Calu3 (cell line): ENCODE measurements around the gene CLEC7A. TPM values are rescaled to one million over a fixed set of nuclear protein-coding genes. Genes with fewer than 3 reads are reported as not detected.

Experiments used
- BruUV-seq: library from RNA; stranded (reverse); fragments of 400-500 nt; replicated peaks from 2 replicates; lab custom pipeline; 2021; lab: Mats Ljungman, UMichigan
- CTCF ChIA-PET: fragments of 300-600 bp; sonication (Branson Sonifier 250); formaldehyde crosslinking; loops from one replicate; lab custom pipeline; 2022; ENCODE audit warnings: antibody characterized with exemption; lab: Charles Lee
- DNase-seq: peaks from one replicate; pipeline ENCODE4 v3.0.0; 2022
- H3K27ac Mint-ChIP-seq: one replicate; pipeline ENCODE4 v1.8.0; 2022; ENCODE audit warnings: mixed read lengths; ENCODE audit not compliant: unreplicated experiment
- H3K27me3 Mint-ChIP-seq: one replicate; pipeline ENCODE4 v1.8.0; 2022; ENCODE audit warnings: mixed read lengths; ENCODE audit not compliant: unreplicated experiment
- H3K36me3 Mint-ChIP-seq: one replicate; pipeline ENCODE4 v1.8.0; 2022; ENCODE audit warnings: mild to moderate bottlenecking, moderate library complexity, mixed read lengths; ENCODE audit not compliant: insufficient read depth, unreplicated experiment
- H3K4me1 Mint-ChIP-seq: one replicate; pipeline ENCODE4 v1.8.0; 2022; ENCODE audit warnings: mild to moderate bottlenecking, low read depth, mixed read lengths; ENCODE audit not compliant: unreplicated experiment
- H3K4me3 Mint-ChIP-seq: one replicate; pipeline ENCODE4 v1.8.0; 2022; ENCODE audit warnings: mild to moderate bottlenecking, low read depth, moderate library complexity, mixed read lengths; ENCODE audit not compliant: unreplicated experiment
- H3K9me3 Mint-ChIP-seq: one replicate; pipeline ENCODE4 v1.8.0; 2022; ENCODE audit warnings: low read depth, mixed read lengths; ENCODE audit not compliant: unreplicated experiment
- intact Hi-C: fragments of 100-400 bp; cut with micrococcal nuclease; formaldehyde crosslinking; loops from one replicate; pipeline ENCODE4 v1.10.0; 2022; ENCODE audit not compliant: unreplicated experiment
- total RNA-seq: library from RNA; stranded (reverse); gene quantifications from 2 replicates; pipeline ENCODE4 v1.2.3, GENCODE V29; 2022
- TF ChIP-seq, protein P1 (sequence below): fragments of 200-600 bp; IDR thresholded peaks from one replicate; pipeline ENCODE4 v1.8.0; 2022; ENCODE audit warnings: antibody characterized with exemption; ENCODE audit not compliant: unreplicated experiment

The CLEC7A gene
- total RNA-seq, 1 experiment from 2014 or later, result 1.2 TPM

DNA sequence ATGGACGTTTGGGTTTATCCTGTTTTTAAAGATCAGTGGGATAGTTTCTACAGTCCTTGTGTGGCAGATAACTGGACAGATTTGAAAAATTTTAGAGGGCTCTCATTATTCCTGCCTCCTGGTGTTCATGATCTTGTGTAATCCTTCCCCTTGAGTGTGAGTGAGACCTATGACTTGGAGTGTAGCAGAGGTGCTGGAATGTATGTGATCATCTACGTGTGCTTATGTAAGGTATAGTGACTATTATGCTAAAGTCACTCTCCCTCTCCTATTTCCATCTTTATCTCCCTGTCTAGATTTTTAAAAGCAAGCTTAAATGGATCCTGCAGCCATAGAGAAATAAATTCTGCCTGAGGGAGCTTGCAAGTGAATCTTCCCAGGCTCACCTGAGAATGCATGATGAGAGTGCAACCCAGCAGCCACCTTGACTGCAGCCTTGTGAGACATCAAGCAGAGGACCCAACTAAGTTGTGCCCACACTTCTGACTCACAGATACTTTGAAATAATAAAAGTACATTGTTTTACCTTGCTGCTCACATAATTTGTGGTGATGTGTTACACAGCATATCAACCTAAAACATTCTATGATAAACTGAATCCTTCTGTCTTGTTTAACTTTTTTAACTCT lies 45.1 kb upstream of the CLEC7A start:
- BruUV-seq, result no TSS peak
- TF ChIP-seq, protein P1, sequence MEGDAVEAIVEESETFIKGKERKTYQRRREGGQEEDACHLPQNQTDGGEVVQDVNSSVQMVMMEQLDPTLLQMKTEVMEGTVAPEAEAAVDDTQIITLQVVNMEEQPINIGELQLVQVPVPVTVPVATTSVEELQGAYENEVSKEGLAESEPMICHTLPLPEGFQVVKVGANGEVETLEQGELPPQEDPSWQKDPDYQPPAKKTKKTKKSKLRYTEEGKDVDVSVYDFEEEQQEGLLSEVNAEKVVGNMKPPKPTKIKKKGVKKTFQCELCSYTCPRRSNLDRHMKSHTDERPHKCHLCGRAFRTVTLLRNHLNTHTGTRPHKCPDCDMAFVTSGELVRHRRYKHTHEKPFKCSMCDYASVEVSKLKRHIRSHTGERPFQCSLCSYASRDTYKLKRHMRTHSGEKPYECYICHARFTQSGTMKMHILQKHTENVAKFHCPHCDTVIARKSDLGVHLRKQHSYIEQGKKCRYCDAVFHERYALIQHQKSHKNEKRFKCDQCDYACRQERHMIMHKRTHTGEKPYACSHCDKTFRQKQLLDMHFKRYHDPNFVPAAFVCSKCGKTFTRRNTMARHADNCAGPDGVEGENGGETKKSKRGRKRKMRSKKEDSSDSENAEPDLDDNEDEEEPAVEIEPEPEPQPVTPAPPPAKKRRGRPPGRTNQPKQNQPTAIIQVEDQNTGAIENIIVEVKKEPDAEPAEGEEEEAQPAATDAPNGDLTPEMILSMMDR, result no peak
- intact Hi-C loops, result loop anchor here (5.0 kb wide), 1 partner anchor 692 kb away; no protein-coding TSS in a partner anchor
- Mint-ChIP-seq H3K9me3 (no peaks in the 10 kb centered on the region), H3K27me3 (peaks cover 15% of the 10 kb centered on the region), H3K36me3 (no peaks in the 10 kb centered on the region), H3K4me1 (peaks cover 19% of the 10 kb centered on the region), H3K27ac (no peak overlapping the region), H3K4me3 (no peak overlapping the region)
- CTCF ChIA-PET, result interaction anchor here (1.0 to 1.3 kb wide), 2 partner anchors 14 to 22 kb away, joined by 3 to 12 read pairs; no protein-coding TSS in a partner anchor
- no peak for DNase-seq

DNA sequence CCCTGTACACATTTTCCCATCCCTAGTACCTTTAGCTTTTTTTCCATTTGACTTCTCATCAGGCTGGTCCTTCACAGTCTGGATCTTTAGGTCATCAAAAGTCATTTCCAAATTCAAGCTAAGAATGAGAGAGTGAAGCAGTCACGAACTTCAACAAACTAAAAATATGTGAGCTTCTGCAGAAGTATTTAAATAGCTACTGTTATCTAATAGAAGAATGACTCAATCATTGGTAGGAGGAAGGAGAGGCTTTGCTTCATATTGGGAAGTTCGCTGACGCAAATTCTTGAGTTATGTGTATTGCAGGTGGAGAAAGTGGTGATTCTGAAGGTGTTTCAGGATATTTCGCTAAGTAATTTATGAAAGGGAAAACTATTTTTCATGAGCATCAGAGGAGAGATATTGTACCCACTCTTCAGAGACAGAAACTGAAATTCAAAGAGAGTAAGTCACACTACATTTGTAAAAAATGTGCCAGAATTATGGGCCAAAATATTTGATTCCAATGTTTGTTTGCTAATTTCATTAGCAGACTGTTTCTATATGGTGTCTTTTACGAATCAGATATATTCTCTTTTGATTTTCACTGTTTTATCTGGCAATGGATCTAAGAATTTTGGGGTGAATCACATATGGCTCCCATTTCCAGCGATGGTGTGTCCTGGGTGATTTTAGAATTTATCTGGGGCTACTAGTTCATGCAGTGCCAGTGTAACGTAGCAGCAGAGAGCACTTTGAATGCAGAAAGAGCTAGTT lies 42.2 kb upstream of the CLEC7A start, which contains the start of gene OLR1:
TSS of gene OLR1 (minus strand) at position 160 of the 756 bp plus-strand sequence. CDS start at position 105, 55 bp downstream.
- Mint-ChIP-seq H3K36me3 (no peaks in the 10 kb centered on the region), H3K4me1 (peaks cover 19% of the 10 kb centered on the region), H3K9me3 (no peaks in the 10 kb centered on the region), H3K4me3 (peak within 1 kb of the TSS; percentile 4), H3K27ac (no peak within 1 kb of the TSS), H3K27me3 (no peaks in the 10 kb centered on the region)
- CTCF ChIA-PET, result interaction anchor here (0.7 kb wide), 1 partner anchor 19 kb away, joined by 3 read pairs; no protein-coding TSS in a partner anchor
- BruUV-seq, result no TSS peak
- no peak for DNase-seq
- TF ChIP-seq, protein P1, result no peak
- intact Hi-C loops, result no loop called here

DNA sequence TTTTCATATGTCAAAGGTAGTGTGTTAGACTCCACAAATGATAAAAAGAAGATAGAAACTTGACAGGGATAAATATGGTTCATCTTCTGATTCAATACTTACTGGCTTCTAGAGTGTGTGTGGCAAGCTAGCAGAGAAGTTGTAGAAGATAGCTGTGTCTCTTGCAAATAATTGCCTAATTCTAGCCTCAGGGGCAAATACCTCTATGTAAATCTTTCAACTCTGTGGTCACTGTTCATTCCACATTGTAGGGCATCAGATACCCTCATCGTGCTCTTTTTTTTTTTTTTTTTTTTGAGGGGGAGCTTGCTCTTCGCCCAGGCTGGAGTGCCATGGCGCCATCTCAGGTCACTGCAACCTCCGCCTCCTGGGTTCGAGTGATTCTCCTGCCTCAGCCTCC lies 40.2 kb upstream of the CLEC7A start:
- H3K4me1 Mint-ChIP-seq, result peaks cover 9% of the 10 kb centered on the region
- no peaks in the 10 kb centered on the region for H3K27me3 Mint-ChIP-seq
- intact Hi-C loops, result no loop called here
- no peak for DNase-seq
- no peaks in the 10 kb centered on the region for H3K36me3 Mint-ChIP-seq
- TF ChIP-seq, protein P1, result no peak
- CTCF ChIA-PET, result interaction anchor here (0.6 to 1.2 kb wide), 2 partner anchors 17 to 98 kb away, joined by 3 read pairs; no protein-coding TSS in a partner anchor
- H3K9me3 Mint-ChIP-seq, result no peaks in the 10 kb centered on the region
- BruUV-seq, result no TSS peak
- H3K27ac Mint-ChIP-seq, result no peak overlapping the region
- no peak overlapping the region for H3K4me3 Mint-ChIP-seq

DNA sequence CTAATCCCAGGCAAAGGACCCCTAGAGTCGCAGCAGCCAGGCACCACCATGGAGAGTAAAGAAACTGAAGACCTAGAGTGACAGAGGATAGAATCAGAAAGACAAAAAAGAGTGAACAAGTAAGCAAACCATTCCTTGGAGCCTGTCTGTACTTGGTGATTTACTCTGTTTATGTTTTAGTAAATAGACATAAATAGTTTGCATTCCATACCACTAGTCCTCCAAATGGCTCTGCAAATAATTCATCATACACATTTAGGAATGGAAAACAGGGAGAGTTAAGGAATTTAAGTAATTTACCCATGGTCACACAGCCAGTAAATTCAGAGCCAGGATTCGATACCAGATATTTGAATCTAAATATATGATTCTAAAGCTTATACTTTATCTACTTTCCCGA lies 39.1 kb upstream of the CLEC7A start:
- Mint-ChIP-seq H3K27ac (no peak overlapping the region), H3K9me3 (no peaks in the 10 kb centered on the region), H3K36me3 (no peaks in the 10 kb centered on the region), H3K4me1 (peaks cover 9% of the 10 kb centered on the region), H3K4me3 (no peak overlapping the region), H3K27me3 (no peaks in the 10 kb centered on the region)
- TF ChIP-seq, protein P1, result no peak
- intact Hi-C loops, result no loop called here
- no TSS peak for BruUV-seq
- CTCF ChIA-PET, result interaction anchor here (1.2 kb wide), 1 partner anchor 16 kb away, joined by 3 read pairs; no protein-coding TSS in a partner anchor
- DNase-seq, result no peak
